Measurements from ENCODE around the gene PRKAG1. TPM values are rescaled to one million over a fixed set of nuclear protein-coding genes. Genes with fewer than 3 reads are reported as not detected.
A peak's percentile ranks its signal among the peaks of the same experiment; 100 is the strongest.

Gene PRKAG1
- polyA plus RNA-seq, 3 donors: 35.9 to 58.9 (median 50.1) TPM

DNA sequence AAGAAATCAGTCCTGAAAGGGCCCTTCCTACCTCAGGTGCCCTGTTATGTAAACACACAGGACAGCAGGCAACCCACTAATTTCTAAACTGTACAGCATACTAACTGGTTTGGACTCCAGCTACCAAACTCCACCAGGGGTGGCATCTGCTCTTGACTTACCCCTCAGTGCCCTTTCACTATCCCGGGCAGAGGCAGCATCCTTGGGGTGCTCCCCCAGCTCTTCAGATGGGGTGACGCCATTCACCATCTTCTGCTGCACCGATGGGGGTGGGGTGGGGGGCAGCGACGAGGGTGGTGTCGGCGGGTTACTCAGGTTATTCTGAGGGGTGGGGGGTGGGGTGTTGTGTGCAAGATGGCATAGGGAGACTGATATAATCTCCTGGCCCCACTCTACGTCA, 11.5 kb upstream of the PRKAG1 start:
- no peak overlapping the region for H3K4me3 ChIP-seq (replicated peaks in 1 of 3; ENCODE audit: low read depth in 2 of 3, low read length in 3 of 3)
- no peaks in the 10 kb centered on the region for H3K4me1 ChIP-seq (ENCODE audit: control insufficient read depth in 1 of 2, insufficient read depth in 2 of 2, low read length in 2 of 2)
- peaks cover 94% of the 10 kb centered on the region for H4K20me1 ChIP-seq (ENCODE audit: insufficient read depth, low read length)
- H3K27ac Mint-ChIP-seq: peak overlapping the region in 4 of 7 donors; percentile 7 to 60 (median 32)
- H3K79me2 ChIP-seq (ENCODE audit: insufficient read depth, low read length): peaks cover 10% of the 10 kb centered on the region
- no peak overlapping the region for H3K9ac ChIP-seq (ENCODE audit: insufficient read depth, low read length, poor library complexity, severe bottlenecking)
- H3K27me3 ChIP-seq (ENCODE audit: control insufficient read depth in 2 of 2, insufficient read depth in 2 of 2, low read length in 2 of 2): no peaks in the 10 kb centered on the region
- peaks cover 14% of the 10 kb centered on the region for H3K4me1 Mint-ChIP-seq
- no peak overlapping the region for H3K4me2 ChIP-seq (replicated peaks; ENCODE audit: extremely low read depth, low read length, poor library complexity, severe bottlenecking)
- peaks cover 0 to 1% (median 0%) of the 10 kb centered on the region in 3 donors for H3K27me3 Mint-ChIP-seq (ENCODE audit: low read depth in 3 of 3)
- H3K9me3 ChIP-seq (replicated peaks in 1 of 2; ENCODE audit: control insufficient read depth in 1 of 2, insufficient read depth in 1 of 2, low read length in 2 of 2): no peaks in the 10 kb centered on the region
- no peak overlapping the region for H2AFZ ChIP-seq (ENCODE audit: insufficient read depth, low read depth, low read length, poor library complexity, severe bottlenecking)
- H3K4me3 Mint-ChIP-seq: no peak overlapping the region
- no CpG with 5 or more reads among the region's 8 CpGs for WGBS (ENCODE audit: insufficient coverage)
- H3K36me3 ChIP-seq (replicated peaks in 1 of 2; ENCODE audit: control insufficient read depth in 1 of 2, insufficient read depth in 2 of 2, low read length in 2 of 2): peaks cover 95 to 100% of the 10 kb centered on the region in 2 donors
- no peaks in the 10 kb centered on the region for H3K9me3 Mint-ChIP-seq
- TF ChIP-seq, protein P1, sequence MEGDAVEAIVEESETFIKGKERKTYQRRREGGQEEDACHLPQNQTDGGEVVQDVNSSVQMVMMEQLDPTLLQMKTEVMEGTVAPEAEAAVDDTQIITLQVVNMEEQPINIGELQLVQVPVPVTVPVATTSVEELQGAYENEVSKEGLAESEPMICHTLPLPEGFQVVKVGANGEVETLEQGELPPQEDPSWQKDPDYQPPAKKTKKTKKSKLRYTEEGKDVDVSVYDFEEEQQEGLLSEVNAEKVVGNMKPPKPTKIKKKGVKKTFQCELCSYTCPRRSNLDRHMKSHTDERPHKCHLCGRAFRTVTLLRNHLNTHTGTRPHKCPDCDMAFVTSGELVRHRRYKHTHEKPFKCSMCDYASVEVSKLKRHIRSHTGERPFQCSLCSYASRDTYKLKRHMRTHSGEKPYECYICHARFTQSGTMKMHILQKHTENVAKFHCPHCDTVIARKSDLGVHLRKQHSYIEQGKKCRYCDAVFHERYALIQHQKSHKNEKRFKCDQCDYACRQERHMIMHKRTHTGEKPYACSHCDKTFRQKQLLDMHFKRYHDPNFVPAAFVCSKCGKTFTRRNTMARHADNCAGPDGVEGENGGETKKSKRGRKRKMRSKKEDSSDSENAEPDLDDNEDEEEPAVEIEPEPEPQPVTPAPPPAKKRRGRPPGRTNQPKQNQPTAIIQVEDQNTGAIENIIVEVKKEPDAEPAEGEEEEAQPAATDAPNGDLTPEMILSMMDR (IDR thresholded peaks at IDR 0.05): no peak
- peak overlapping the region in 1 of 2 donors; percentile 1 for H3K27ac ChIP-seq (ENCODE audit: low read depth in 1 of 2, low read length in 2 of 2)
- intact Hi-C loops (cut with micrococcal nuclease): no loop called here
- H3K36me3 Mint-ChIP-seq: peaks cover 79 to 96% of the 10 kb centered on the region in 2 donors
- no peak for DNase-seq

DNA sequence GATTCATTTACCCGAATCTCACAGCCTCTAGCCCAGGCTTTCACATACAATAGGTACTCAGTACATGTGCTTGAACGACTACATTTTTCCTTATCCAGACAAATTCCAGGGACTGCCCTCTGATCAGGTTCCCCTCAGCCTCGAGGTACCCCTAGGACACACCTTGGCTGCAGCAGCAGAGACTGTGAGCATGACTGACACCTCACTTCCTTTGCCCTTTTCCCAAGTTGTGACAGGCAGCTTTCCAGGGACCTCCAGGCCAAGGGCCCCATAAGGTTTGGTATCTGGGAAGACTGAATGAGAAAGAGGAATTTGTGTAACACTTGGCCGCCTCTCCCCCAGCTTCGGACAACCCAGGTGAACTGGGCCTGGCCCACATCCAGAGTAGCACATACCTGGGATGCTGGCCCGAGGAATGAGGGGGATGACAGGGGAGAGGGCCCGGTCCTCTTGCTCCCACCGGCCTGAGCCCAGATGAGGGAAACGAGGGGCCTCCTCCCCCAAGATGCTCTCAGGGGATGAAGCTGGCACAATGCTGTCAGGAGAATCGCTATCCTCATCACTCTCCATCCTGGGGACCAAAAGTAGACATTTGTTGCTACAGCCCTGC, 10.2 kb upstream of the PRKAG1 start:
- no peaks in the 10 kb centered on the region for H3K9me3 ChIP-seq (replicated peaks in 1 of 2; ENCODE audit: control insufficient read depth in 1 of 2, insufficient read depth in 1 of 2, low read length in 2 of 2)
- 97% methylated on average over 7 of the region's 10 CpGs for WGBS (ENCODE audit: insufficient coverage)
- DNase-seq: no peak
- H3K4me1 ChIP-seq (ENCODE audit: control insufficient read depth in 1 of 2, insufficient read depth in 2 of 2, low read length in 2 of 2): no peaks in the 10 kb centered on the region
- Mint-ChIP-seq H3K27me3 (ENCODE audit: low read depth in 3 of 3) (peaks cover 0 to 1% (median 0%) of the 10 kb centered on the region in 3 donors), H3K27ac (peak overlapping the region in 6 of 7 donors; percentile 38 to 85 (median 78)), H3K9me3 (no peaks in the 10 kb centered on the region), H3K4me1 (peaks cover 14% of the 10 kb centered on the region), H3K4me3 (no peak overlapping the region), H3K36me3 (peaks cover 77 to 96% of the 10 kb centered on the region in 2 donors)
- H3K4me2 ChIP-seq (replicated peaks; ENCODE audit: extremely low read depth, low read length, poor library complexity, severe bottlenecking): no peak overlapping the region
- H3K79me2 ChIP-seq (ENCODE audit: insufficient read depth, low read length): peaks cover 10% of the 10 kb centered on the region
- TF ChIP-seq, protein P1 (IDR thresholded peaks at IDR 0.05): no peak
- no peaks in the 10 kb centered on the region for H3K27me3 ChIP-seq (ENCODE audit: control insufficient read depth in 2 of 2, insufficient read depth in 2 of 2, low read length in 2 of 2)
- intact Hi-C loops (cut with micrococcal nuclease): no loop called here
- H3K36me3 ChIP-seq (replicated peaks in 1 of 2; ENCODE audit: control insufficient read depth in 1 of 2, insufficient read depth in 2 of 2, low read length in 2 of 2): peaks cover 95 to 100% of the 10 kb centered on the region in 2 donors
- H3K27ac ChIP-seq (ENCODE audit: low read depth in 1 of 2, low read length in 2 of 2): peak overlapping the region in 1 of 2 donors; percentile 59
- no peak overlapping the region for H3K4me3 ChIP-seq (replicated peaks in 1 of 3; ENCODE audit: low read depth in 2 of 3, low read length in 3 of 3)
- no peak overlapping the region for H2AFZ ChIP-seq (ENCODE audit: insufficient read depth, low read depth, low read length, poor library complexity, severe bottlenecking)
- peaks cover 94% of the 10 kb centered on the region for H4K20me1 ChIP-seq (ENCODE audit: insufficient read depth, low read length)
- no peak overlapping the region for H3K9ac ChIP-seq (ENCODE audit: insufficient read depth, low read length, poor library complexity, severe bottlenecking)
